ENCODE data around the gene HERPUD2. TPM values are rescaled to one million over a fixed set of nuclear protein-coding genes. Genes with fewer than 3 reads are reported as not detected.
"Not testable (repeated sequence)": the region's sequence is repeated elsewhere in the genome, so short reads cannot be mapped to it uniquely, and the experiment has no call there.

Gene HERPUD2
- total RNA-seq, 1 donor from 2014 or later: 17.5 TPM

- no peak for DNase-seq (ENCODE audit: low spot score)
- intact Hi-C loops (cut with DNase I): no loop called here
Measured at GRCh38 chr7:35630024-35630972, 64.6 kb downstream of the HERPUD2 start.

- DNase-seq (ENCODE audit: low spot score): no peak
- intact Hi-C loops (cut with DNase I): loop anchor here (10.0 kb wide), 1 partner anchor 200 kb away; no protein-coding TSS in a partner anchor
Measured at GRCh38 chr7:35624299-35625186, 70.4 kb downstream of the HERPUD2 start.

GRCh38 chr7:35623381-35623780, 71.6 kb downstream of the HERPUD2 start:
- intact Hi-C loops (cut with DNase I): loop anchor here (10.0 kb wide), 1 partner anchor 199 kb away; no protein-coding TSS in a partner anchor
- no peak for DNase-seq (ENCODE audit: low spot score)

- DNase-seq (ENCODE audit: low spot score): no peak
- intact Hi-C loops (cut with DNase I): loop anchor here (10.0 kb wide), 1 partner anchor 195 kb away; no protein-coding TSS in a partner anchor
Measured at GRCh38 chr7:35619863-35620262, 75.1 kb downstream of the HERPUD2 start.

- DNase-seq (ENCODE audit: low spot score): no peak
- intact Hi-C loops (cut with DNase I): no loop called here
Measured at GRCh38 chr7:35617041-35617440, 77.9 kb downstream of the HERPUD2 start.

- intact Hi-C loops (cut with DNase I): no loop called here
Measured at GRCh38 chr7:35613150-35613549, 81.8 kb downstream of the HERPUD2 start.

GRCh38 chr7:35605760-35606159, 89.2 kb downstream of the HERPUD2 start:
- intact Hi-C loops (cut with DNase I): no loop called here
- no peak for DNase-seq (ENCODE audit: low spot score)

More at GRCh38 chr7:35613150-35613549, 81.8 kb downstream of the HERPUD2 start:
- no peak for DNase-seq (ENCODE audit: low spot score)

GRCh38 chr7:35604595-35604994, 90.3 kb downstream of the HERPUD2 start:
- intact Hi-C loops (cut with DNase I): no loop called here
- DNase-seq (ENCODE audit: low spot score): no peak

- intact Hi-C loops (cut with DNase I): no loop called here
- DNase-seq (ENCODE audit: low spot score): no peak
Measured at GRCh38 chr7:35599645-35600044, 95.3 kb downstream of the HERPUD2 start.

- no peak for DNase-seq (ENCODE audit: low spot score)
- intact Hi-C loops (cut with DNase I): no loop called here
Measured at GRCh38 chr7:35599061-35599460, 95.9 kb downstream of the HERPUD2 start.

- intact Hi-C loops (cut with DNase I): no loop called here
- no peak for DNase-seq (ENCODE audit: low spot score)
Measured at GRCh38 chr7:35596061-35596460, 98.9 kb downstream of the HERPUD2 start.

- intact Hi-C loops (cut with DNase I): no loop called here
- no peak for DNase-seq (ENCODE audit: low spot score)
Measured at GRCh38 chr7:35593899-35594298, 101.0 kb downstream of the HERPUD2 start.

GRCh38 chr7:35588647-35589046, 106.3 kb downstream of the HERPUD2 start:
- no peak for DNase-seq (ENCODE audit: low spot score)

GRCh38 chr7:35584990-35585389, 109.9 kb downstream of the HERPUD2 start:
- no peak for DNase-seq (ENCODE audit: low spot score)
- intact Hi-C loops (cut with DNase I): no loop called here

More at GRCh38 chr7:35588647-35589046, 106.3 kb downstream of the HERPUD2 start:
- intact Hi-C loops (cut with DNase I): no loop called here

- DNase-seq (ENCODE audit: low spot score); intact Hi-C loops (cut with DNase I): not testable (repeated sequence)
Measured at GRCh38 chr7:35584533-35584932, 110.4 kb downstream of the HERPUD2 start.

Other genes with a start within 250 kb of the HERPUD2 start
- 232 TPM for gene SEPTIN7, start 105.9 kb upstream of the HERPUD2 start, total RNA-seq

Measured in cardiac septum (tissue), 1 donor.